K562 (cell line): ENCODE measurements around the gene RNASE8. TPM values are rescaled to one million over a fixed set of nuclear protein-coding genes. Genes with fewer than 3 reads are reported as not detected.
A peak's percentile ranks its signal among the peaks of the same experiment; 100 is the strongest.

Source experiments
- ATAC-seq: fragments of 200-7000 bp; cut with Tn5 transposase; 3 replicates; pipeline ENCODE4 v1.9.1; 2020; ENCODE audit warnings: moderate library complexity
- BruUV-seq: library from RNA; stranded (reverse); fragments of 400-500 nt; replicated peaks from 2 replicates; lab custom pipeline; 2021; lab: Mats Ljungman, UMichigan
- CTCF ChIA-PET: fragments of 300-600 bp; formaldehyde crosslinking; extraction: SDS; loops from one replicate; lab custom pipeline; 2021; ENCODE audit warnings: low intra/inter-chr PET ratio; lab: Yijun Ruan, JAX
- POLR2A ChIA-PET: fragments of 300-600, 350-650 bp; sonication (Branson Sonifier 250); formaldehyde crosslinking; extraction: SDS; loops from one replicate; lab custom pipeline; 2021; ENCODE audit warnings: antibody characterized with exemption, inconsistent platforms; lab: Yijun Ruan, JAX
- DNase-seq, 4 experiments: peaks; one replicate each; pipeline versions ENCODE4 v3.0.0 to v3.0.0-alpha.2; 2011 to 2018; ENCODE audit warnings: low spot score in 3 of 4, mixed read lengths in 3 of 4; ENCODE audit errors: extremely low read depth in 1 of 4
- FAIRE-seq: peaks from 2 replicates; lab custom pipeline; 2011; peaks lifted over from hg19 to GRCh38; lab: Jason Lieb, UNC
- H2AFZ ChIP-seq: 2 replicates; pipeline ENCODE4 v1.6.0; 2011; ENCODE audit warnings: low read depth, low read length, control low read depth, inconsistent platforms
- H3K27ac ChIP-seq: fragments of 200-600 bp; 3 replicates; pipeline ENCODE4 v1.8.0; 2011; ENCODE audit warnings: low read depth, mild to moderate bottlenecking, control low read depth, inconsistent platforms, low read length, moderate library complexity, mixed read lengths; ENCODE audit errors: extremely low read depth
- H3K27me3 ChIP-seq, 2 experiments: fragments of 300-600 bp in 1 of 2; 2 replicates in 1 of 2; 3 replicates in 1 of 2; pipeline versions ENCODE4 v1.6.0 to v1.8.0; 2011; ENCODE audit warnings: inconsistent platforms in 2 of 2, low read length in 2 of 2, mild to moderate bottlenecking in 1 of 2, mixed read lengths in 1 of 2, moderate library complexity in 1 of 2; ENCODE audit not compliant: control insufficient read depth in 2 of 2, insufficient read depth in 2 of 2
- H3K36me3 ChIP-seq: fragments of 300-600 bp; 3 replicates; pipeline ENCODE4 v1.8.0; 2011; ENCODE audit warnings: mild to moderate bottlenecking, low read length, inconsistent platforms; ENCODE audit not compliant: control insufficient read depth, insufficient read depth
- H3K4me1 ChIP-seq, 2 experiments: fragments of 200-600 bp in 1 of 2; replicated peaks in 1 of 2; 2 replicates in 1 of 2; 3 replicates in 1 of 2; pipeline versions ENCODE4 v1.5.1 to v1.8.0; 2011; ENCODE audit warnings: inconsistent platforms in 2 of 2, low read length in 2 of 2, mild to moderate bottlenecking in 1 of 2, mixed read lengths in 1 of 2, moderate library complexity in 1 of 2; ENCODE audit not compliant: control insufficient read depth in 2 of 2, insufficient read depth in 2 of 2
- H3K4me2 ChIP-seq: 2 replicates; pipeline ENCODE4 v1.6.1; 2011; ENCODE audit warnings: low read length, control low read depth, inconsistent platforms, mixed read lengths; ENCODE audit not compliant: insufficient read depth
- H3K4me3 ChIP-seq: fragments of 200-600 bp; sonication (generic), shearing (Covaris generic); 2 replicates; pipeline ENCODE4 v1.5.1; 2016; ENCODE audit warnings: control low read depth, inconsistent platforms
- H3K79me2 ChIP-seq: fragments of 200-600 bp; 3 replicates; pipeline ENCODE4 v1.8.0; 2011; ENCODE audit warnings: low read length, inconsistent platforms; ENCODE audit not compliant: control insufficient read depth, insufficient read depth
- H3K9ac ChIP-seq, 2 experiments: 2 replicates each; pipeline versions ENCODE4 v1.6.0 to v1.6.1; 2011; ENCODE audit warnings: low read depth in 2 of 2, low read length in 2 of 2, control low read depth in 1 of 2, inconsistent platforms in 1 of 2, mild to moderate bottlenecking in 1 of 2, mixed read lengths in 1 of 2; ENCODE audit not compliant: insufficient read depth in 1 of 2
- H3K9me1 ChIP-seq: one replicate; pipeline ENCODE4 v1.6.0; 2011; ENCODE audit warnings: inconsistent platforms, mild to moderate bottlenecking, low read length, moderate library complexity; ENCODE audit not compliant: control insufficient read depth, insufficient read depth
- H3K9me3 ChIP-seq: replicated peaks from 2 replicates; pipeline ENCODE4 v1.5.1; 2011; ENCODE audit warnings: low read depth, low read length, inconsistent platforms; ENCODE audit not compliant: control insufficient read depth, insufficient read depth
- H4K20me1 ChIP-seq: replicated peaks from 2 replicates; pipeline ENCODE4 v1.6.1; 2011; ENCODE audit warnings: low read length, inconsistent platforms, mixed read lengths; ENCODE audit not compliant: control insufficient read depth, insufficient read depth
- BRD4 ChIP-seq: fragments of 200-600 bp; sonication (generic); IDR thresholded peaks from 2 replicates; pipeline ENCODE4 v1.6.1; 2017; ENCODE audit warnings: inconsistent platforms
- CEBPB ChIP-seq: fragments of 450-650 bp; IDR thresholded peaks from 2 replicates; pipeline ENCODE4 v1.6.1; 2016; ENCODE audit warnings: missing genetic modification characterization, missing compliant biosample characterization
- E2F3 ChIP-seq: fragments of 250-450 bp; sonication (Bioruptor Pico); IDR thresholded peaks from 2 replicates; pipeline ENCODE4 v1.4.0; 2020; ENCODE audit warnings: mild to moderate bottlenecking
- EP400 ChIP-seq: fragments of 450-650 bp; IDR thresholded peaks from 2 replicates; pipeline ENCODE4 v1.6.1; 2017; ENCODE audit warnings: antibody characterized with exemption, mild to moderate bottlenecking, moderate library complexity
- FOXM1 ChIP-seq, 2 experiments: fragments of 450-650 bp in 1 of 2; sonication (generic) in 1 of 2; formaldehyde crosslinking in 1 of 2; IDR thresholded peaks; 2 replicates each; pipeline versions ENCODE4 v1.6.1 to v1.9.0; 2017 to 2022; ENCODE audit warnings: low read depth in 2 of 2, mild to moderate bottlenecking in 2 of 2, missing genetic modification reagents in 1 of 2, moderate library complexity in 1 of 2
- GATA2 ChIP-seq: sonication (generic); formaldehyde crosslinking; IDR thresholded peaks from 2 replicates; pipeline ENCODE4 v1.4.0; 2020; ENCODE audit warnings: mild to moderate bottlenecking, missing genetic modification reagents
- HDAC2 ChIP-seq: fragments of 450-650 bp; IDR thresholded peaks from 2 replicates; pipeline ENCODE4 v1.6.1; 2016; ENCODE audit warnings: mild to moderate bottlenecking
- KHSRP ChIP-seq: fragments of 450-650 bp; IDR thresholded peaks from 2 replicates; pipeline ENCODE4 v1.6.1; 2017
- LCOR ChIP-seq: sonication (generic); formaldehyde crosslinking; IDR thresholded peaks from 2 replicates; pipeline ENCODE4 v1.8.0; 2022; ENCODE audit warnings: mild to moderate bottlenecking, missing genetic modification reagents
- LEF1 ChIP-seq: fragments of 450-650 bp; IDR thresholded peaks from 2 replicates; pipeline ENCODE4 v1.6.1; 2016; ENCODE audit warnings: mild to moderate bottlenecking
- MED1 ChIP-seq: sonication (generic); formaldehyde crosslinking; IDR thresholded peaks from 2 replicates; pipeline ENCODE4 v1.8.1; 2023; ENCODE audit warnings: missing genetic modification reagents, borderline replicate concordance
- MLLT1 ChIP-seq, 2 experiments: fragments of 450-650 bp; IDR thresholded peaks; 2 replicates each; pipeline ENCODE4 v1.6.1; 2016
- PCBP2 ChIP-seq: fragments of 200-400 bp; formaldehyde crosslinking; IDR thresholded peaks from 2 replicates; pipeline ENCODE4 v1.6.1; 2018; ENCODE audit warnings: low read length, low read depth, mild to moderate bottlenecking, moderate library complexity; ENCODE audit not compliant: poor library complexity, severe bottlenecking
- RB1 ChIP-seq: fragments of 450-650 bp; IDR thresholded peaks from 2 replicates; pipeline ENCODE4 v1.6.1; 2017; ENCODE audit warnings: low read depth, mild to moderate bottlenecking
- SMARCE1 ChIP-seq: fragments of 450-650 bp; IDR thresholded peaks from 2 replicates; pipeline ENCODE4 v1.7.1; 2016; ENCODE audit warnings: mild to moderate bottlenecking
- ZBTB12 ChIP-seq: fragments of 250-450 bp; sonication (Bioruptor Pico); IDR thresholded peaks from 2 replicates; pipeline ENCODE4 v1.4.0; 2020
- ZNF395 ChIP-seq: fragments of 200-800 bp; sonication (Bioruptor generic); IDR thresholded peaks from 2 replicates; pipeline ENCODE4 v1.6.1; 2017; ENCODE audit warnings: missing genetic modification characterization, missing compliant biosample characterization
- ZNF589 ChIP-seq: fragments of 200-800 bp; sonication (Bioruptor generic); IDR thresholded peaks from 2 replicates; pipeline ENCODE4 v1.6.1; 2016; ENCODE audit warnings: low read depth, missing genetic modification characterization, missing compliant biosample characterization
- ZNF764 ChIP-seq: fragments of 250-450 bp; sonication (Bioruptor Pico); IDR thresholded peaks from 2 replicates; pipeline ENCODE4 v1.4.0; 2020; ENCODE audit warnings: low read depth, mild to moderate bottlenecking, moderate library complexity
- WGBS: fragments of 100-300 bp; shearing (Covaris generic); methylation state at CpG from one replicate; pipeline ENCODE4 v1.1.6; 2016; ENCODE audit warnings: low coverage, mixed read lengths; ENCODE audit not compliant: insufficient coverage; ENCODE audit errors: missing lambda C conversion rate; 5-methylcytosine and 5-hydroxymethylcytosine counted together
- in situ Hi-C: fragments of 300-500 bp; cut with MboI; formaldehyde crosslinking; loops from 4 replicates; pipeline ENCODE4 v1.15.0; 2018; ENCODE audit warnings: inconsistent platforms, mixed read lengths
- intact Hi-C: fragments of 100-400 bp; cut with micrococcal nuclease; formaldehyde crosslinking; loops from 2 replicates; pipeline ENCODE4 v1.14.2; 2022
- polyA plus RNA-seq, 8 experiments: library from polyadenylated mRNA; depleted of rRNA in 4 of 8; stranded (reverse) in 5 of 8; unstranded in 3 of 8; fragments of >200 nt; fragmentation: Nextera tagmentation in 2 of 8; fragmentation: Illumina TruSeq in 1 of 8; extraction: Ambion mirVana in 2 of 8; extraction: Trizol in 1 of 8; gene quantifications; 2 replicates each; pipeline versions ENCODE4 v1.2.1 to v1.2.3, GENCODE V29; 2011 to 2014; ENCODE audit warnings: inconsistent platforms in 1 of 8, missing spikeins in 1 of 8
- total RNA-seq, 7 experiments: library from RNA; depleted of rRNA in 6 of 7; stranded (reverse); fragments of >200 nt in 6 of 7; fragmentation: Illumina TruSeq in 2 of 7; extraction: Trizol in 2 of 7; gene quantifications; 2 replicates each; pipeline versions ENCODE4 v1.2.1 to v1.2.3, GENCODE V29; 2011 to 2021; ENCODE audit warnings: low replicate concordance in 1 of 7

RNASE8 gene
- total and polyA plus RNA-seq, 9 of the 15 experiments (the other 6 are each of a cell fraction or from before 2014, with no cell fraction given), result not detected

DNA sequence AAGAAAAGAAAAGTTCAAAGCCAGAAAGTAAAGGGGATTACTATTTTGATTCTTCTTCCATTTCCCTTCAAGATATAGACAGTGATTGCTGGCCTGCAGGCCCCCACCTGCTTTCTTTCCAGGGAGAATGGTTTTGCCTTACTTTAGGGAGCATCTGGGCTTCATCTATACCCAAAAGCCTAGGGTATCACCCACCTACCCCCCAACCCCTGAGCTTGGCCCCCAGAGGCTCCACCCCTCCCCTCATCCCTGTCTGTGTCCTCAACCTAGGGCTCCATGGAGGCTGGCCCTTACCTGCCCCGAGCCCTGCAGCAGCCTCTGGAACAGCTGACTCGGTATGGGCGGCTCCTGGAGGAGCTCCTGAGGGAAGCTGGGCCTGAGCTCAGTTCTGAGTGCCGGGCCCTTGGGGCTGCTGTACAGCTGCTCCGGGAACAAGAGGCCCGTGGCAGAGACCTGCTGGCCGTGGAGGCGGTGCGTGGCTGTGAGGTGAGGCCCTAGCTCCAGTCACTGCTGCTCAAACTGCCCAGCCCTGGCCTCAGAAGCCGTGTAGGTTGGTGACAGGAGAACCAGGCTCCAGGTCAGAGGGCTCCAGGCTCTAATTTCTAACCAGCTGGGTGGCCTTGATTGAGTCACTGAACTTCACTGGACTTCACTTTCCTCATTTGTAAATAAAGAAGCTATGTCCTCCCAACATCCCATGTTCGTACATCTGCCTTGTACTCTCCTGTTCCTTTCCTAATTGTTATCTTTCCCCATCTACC, 26.1 kb downstream of the RNASE8 start:
- Histone ChIP-seq H2AFZ (no peak overlapping the region), H3K79me2 (no peaks in the 10 kb centered on the region), H3K4me2 (no peak overlapping the region), H4K20me1 (no peaks in the 10 kb centered on the region), H3K9me1 (no peaks in the 10 kb centered on the region), H3K36me3 (no peaks in the 10 kb centered on the region), H3K4me3 (no peak overlapping the region), H3K4me1 (peaks cover 0 to 4% of the 10 kb centered on the region in 2 experiments; a peak in 2 of 5 replicates), H3K27ac (no peak overlapping the region), H3K9ac (peak overlapping the region in 1 of 2 experiments; percentile 35; a peak in 1 of 4 replicates), H3K9me3 (no peaks in the 10 kb centered on the region), H3K27me3 (no peaks in the 10 kb centered on the region)
- CTCF ChIA-PET, result no interaction called here
- FAIRE-seq (no peak), ATAC-seq (no peak), DNase-seq (no peak)
- 52% methylated on average over 10 of the region's 11 CpGs for WGBS
- BruUV-seq, result no TSS peak
- TF ChIP-seq LCOR (CRISPR knock-in tag), result no peak
- TF ChIP-seq LEF1, result no peak
- TF ChIP-seq ZNF764 (CRISPR knock-in tag), result no peak
- TF ChIP-seq FOXM1 (IDR thresholded peaks at IDR 0.05; ENCODE audit: low read depth), result no peak
- no peak for TF ChIP-seq FOXM1 (CRISPR knock-in tag; IDR thresholded peaks at IDR 0.05; ENCODE audit: low read depth)
- no peak for TF ChIP-seq ZBTB12 (CRISPR knock-in tag)
- no peak for TF ChIP-seq SMARCE1
- no peak for TF ChIP-seq EP400
- no peak for TF ChIP-seq MLLT1 (IDR thresholded peaks at IDR 0.05)
- no peak for TF ChIP-seq MED1 (CRISPR knock-in tag)
- no peak for TF ChIP-seq HDAC2
- TF ChIP-seq KHSRP, result no peak
- TF ChIP-seq BRD4, result no peak
- no peak for TF ChIP-seq ZNF395 (CRISPR knock-in tag)
- no peak for TF ChIP-seq E2F3 (CRISPR knock-in tag)
- no peak for TF ChIP-seq ZNF589
- no peak for TF ChIP-seq PCBP2
- no peak for TF ChIP-seq CEBPB (tag)
- no peak for TF ChIP-seq GATA2
- TF ChIP-seq RB1, result no peak
- in situ Hi-C loops (no loop called here), intact Hi-C loops (no loop called here)
- POLR2A ChIA-PET, result interaction anchor here (0.5 to 1.2 kb wide), 4 partner anchors 9 to 354 kb away, joined by 3 read pairs; no protein-coding TSS in a partner anchor
